ENCODE data around the gene INTS14. TPM values are rescaled to one million over a fixed set of nuclear protein-coding genes. Genes with fewer than 3 reads are reported as not detected.

Gene INTS14
- total and polyA plus RNA-seq, 9 of the 15 experiments (the other 6 are each of a cell fraction or from before 2014, with no cell fraction given) = 30.5 to 92.4 (median 46.5) TPM

GRCh38 chr15:65645392-65645791 is 34.5 kb upstream of the INTS14 start:
- Histone ChIP-seq H4K20me1 (replicated peaks; ENCODE audit: control insufficient read depth, insufficient read depth, low read length) (no peaks in the 10 kb centered on the region), H3K9me3 (replicated peaks; ENCODE audit: control insufficient read depth, insufficient read depth, low read depth, low read length) (no peaks in the 10 kb centered on the region), H3K27me3 (ENCODE audit: control insufficient read depth in 2 of 2, insufficient read depth in 2 of 2, low read length in 2 of 2) (no peaks in the 10 kb centered on the region), H3K36me3 (ENCODE audit: control insufficient read depth, insufficient read depth, low read length) (no peaks in the 10 kb centered on the region), H3K4me2 (ENCODE audit: insufficient read depth, low read length) (no peak overlapping the region), H3K9ac (ENCODE audit: insufficient read depth in 1 of 2, low read depth in 2 of 2, low read length in 2 of 2) (no peak overlapping the region; a peak in 1 of 4 replicates), H3K4me3 (no peak overlapping the region), H3K9me1 (ENCODE audit: control insufficient read depth, insufficient read depth, low read length) (no peaks in the 10 kb centered on the region), H3K27ac (ENCODE audit: extremely low read depth, low read depth, low read length) (no peak overlapping the region), H2AFZ (ENCODE audit: low read depth, low read length) (no peak overlapping the region), H3K4me1 (replicated peaks in 1 of 2; ENCODE audit: control insufficient read depth in 2 of 2, insufficient read depth in 2 of 2, low read length in 2 of 2) (no peaks in the 10 kb centered on the region), H3K79me2 (ENCODE audit: control insufficient read depth, insufficient read depth, low read length) (no peaks in the 10 kb centered on the region)
- WGBS (ENCODE audit: insufficient coverage, low coverage, missing lambda C conversion rate) = 34% methylated on average over 3 of the region's 4 CpGs
- in situ Hi-C loops (cut with MboI) = loop anchor here (25.0 kb wide), 1 partner anchor 217 kb away; the partner anchor contains the start of gene RAB11A
- ATAC-seq (no peak), DNase-seq (ENCODE audit: extremely low read depth in 1 of 4, low spot score in 3 of 4) (no peak), FAIRE-seq (no peak)
- BruUV-seq (replicated peaks) = no TSS peak
- ChIA-PET CTCF (ENCODE audit: low intra/inter-chr PET ratio) (no interaction called here), POLR2A (interaction anchor here (1.2 kb wide), 1 partner anchor 24 kb away, joined by 3 read pairs; no protein-coding TSS in a partner anchor)
- TF ChIP-seq ZNF282 (CRISPR knock-in tag; IDR thresholded peaks at IDR 0.05) = no peak
- no peak for TF ChIP-seq ZNF239 (CRISPR knock-in tag; IDR thresholded peaks at IDR 0.05)
- TF ChIP-seq MAFK (IDR thresholded peaks at IDR 0.05; ENCODE audit: low read length) = no peak
- TF ChIP-seq TFAM (CRISPR knock-in tag; conservative IDR thresholded peaks at IDR 0.05) = no peak
- TF ChIP-seq LCOR (CRISPR knock-in tag; IDR thresholded peaks at IDR 0.05) = no peak
- no peak for TF ChIP-seq HMGN3 (IDR thresholded peaks at IDR 0.05; ENCODE audit: borderline replicate concordance, extremely low read depth, insufficient read length, low read depth, low read length)
- TF ChIP-seq, protein P1, sequence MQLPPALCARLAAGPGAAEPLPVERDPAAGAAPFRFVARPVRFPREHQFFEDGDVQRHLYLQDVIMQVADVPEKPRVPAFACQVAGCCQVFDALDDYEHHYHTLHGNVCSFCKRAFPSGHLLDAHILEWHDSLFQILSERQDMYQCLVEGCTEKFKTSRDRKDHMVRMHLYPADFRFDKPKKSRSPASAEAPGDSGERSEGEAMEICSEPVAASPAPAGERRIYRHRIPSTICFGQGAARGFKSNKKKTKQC (CRISPR knock-in tag; IDR thresholded peaks at IDR 0.05) = no peak
- no peak for TF ChIP-seq ZNF224 (CRISPR knock-in tag; IDR thresholded peaks at IDR 0.05)
- intact Hi-C loops (cut with micrococcal nuclease) = no loop called here
